ENCODE measurements around the gene ARHGEF28.

DNA sequence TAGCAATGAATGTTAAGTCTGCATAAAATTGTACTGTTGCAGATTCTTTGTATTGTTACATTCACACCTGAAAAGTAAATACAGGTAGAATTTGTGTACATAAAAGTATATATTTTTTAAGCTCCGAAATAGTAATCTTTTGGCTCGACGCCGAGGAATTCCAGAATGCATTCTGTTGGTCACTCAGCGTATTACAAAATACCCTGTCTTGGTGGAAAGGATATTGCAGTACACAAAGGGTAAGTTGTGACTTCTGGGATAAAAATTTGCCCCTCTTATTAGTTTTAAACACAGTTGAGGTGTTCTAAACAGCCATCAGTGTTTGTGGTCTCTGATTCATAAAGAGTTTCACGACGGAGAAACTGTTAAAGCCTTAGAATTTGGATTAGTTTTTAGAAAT is 257.6 kb downstream of the ARHGEF28 start:
- TF ChIP-seq, protein P1, sequence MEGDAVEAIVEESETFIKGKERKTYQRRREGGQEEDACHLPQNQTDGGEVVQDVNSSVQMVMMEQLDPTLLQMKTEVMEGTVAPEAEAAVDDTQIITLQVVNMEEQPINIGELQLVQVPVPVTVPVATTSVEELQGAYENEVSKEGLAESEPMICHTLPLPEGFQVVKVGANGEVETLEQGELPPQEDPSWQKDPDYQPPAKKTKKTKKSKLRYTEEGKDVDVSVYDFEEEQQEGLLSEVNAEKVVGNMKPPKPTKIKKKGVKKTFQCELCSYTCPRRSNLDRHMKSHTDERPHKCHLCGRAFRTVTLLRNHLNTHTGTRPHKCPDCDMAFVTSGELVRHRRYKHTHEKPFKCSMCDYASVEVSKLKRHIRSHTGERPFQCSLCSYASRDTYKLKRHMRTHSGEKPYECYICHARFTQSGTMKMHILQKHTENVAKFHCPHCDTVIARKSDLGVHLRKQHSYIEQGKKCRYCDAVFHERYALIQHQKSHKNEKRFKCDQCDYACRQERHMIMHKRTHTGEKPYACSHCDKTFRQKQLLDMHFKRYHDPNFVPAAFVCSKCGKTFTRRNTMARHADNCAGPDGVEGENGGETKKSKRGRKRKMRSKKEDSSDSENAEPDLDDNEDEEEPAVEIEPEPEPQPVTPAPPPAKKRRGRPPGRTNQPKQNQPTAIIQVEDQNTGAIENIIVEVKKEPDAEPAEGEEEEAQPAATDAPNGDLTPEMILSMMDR (conservative IDR thresholded peaks at IDR 0.05; ENCODE audit: low read length) = no peak
- TF ChIP-seq EZH2phosphoT487 (IDR thresholded peaks at IDR 0.05; ENCODE audit: borderline replicate concordance) = no peak

Measured in Loucy (cell line).